HepG2 (cell line): ENCODE data around the gene CAT. TPM values are rescaled to one million over a fixed set of nuclear protein-coding genes. Genes with fewer than 3 reads are reported as not detected.

Experiments
- ATM ChIP-seq: fragments of 450-650 bp; IDR thresholded peaks from 2 replicates; pipeline ENCODE4 v1.7.1; 2017; ENCODE audit warnings: mild to moderate bottlenecking, borderline replicate concordance
- CEBPG ChIP-seq: IDR thresholded peaks from 2 replicates; pipeline ENCODE4 v1.6.1; 2016
- GABPB1 ChIP-seq: IDR thresholded peaks from 2 replicates; pipeline ENCODE4 v1.6.1; 2016; ENCODE audit warnings: mild to moderate bottlenecking, missing genetic modification reagents, moderate library complexity, missing compliant biosample characterization
- KAT7 ChIP-seq: IDR thresholded peaks from 2 replicates; pipeline ENCODE4 v1.6.1; 2018; ENCODE audit warnings: borderline replicate concordance, missing compliant biosample characterization
- NCOA2 ChIP-seq: sonication (generic); formaldehyde crosslinking; IDR thresholded peaks from 2 replicates; pipeline ENCODE4 v1.8.0; 2022; ENCODE audit warnings: inconsistent platforms
- PRMT3 ChIP-seq: sonication (generic); formaldehyde crosslinking; IDR thresholded peaks from 2 replicates; pipeline ENCODE4 v1.8.1; 2022; ENCODE audit warnings: low read depth, mild to moderate bottlenecking, moderate library complexity, missing genetic modification reagents, borderline replicate concordance
- SMARCE1 ChIP-seq: fragments of 450-650 bp; IDR thresholded peaks from 2 replicates; pipeline ENCODE4 v1.6.1; 2017; ENCODE audit warnings: borderline replicate concordance
- SP5 ChIP-seq: IDR thresholded peaks from 2 replicates; pipeline ENCODE4 v1.6.1; 2016; ENCODE audit warnings: low read depth, borderline replicate concordance
- ZFP90 ChIP-seq: sonication (generic); formaldehyde crosslinking; IDR thresholded peaks from 2 replicates; pipeline ENCODE4 v1.8.0; 2022; ENCODE audit warnings: missing genetic modification reagents, mild to moderate bottlenecking, inconsistent platforms, borderline replicate concordance
- ZNF33B ChIP-seq: sonication (generic); formaldehyde crosslinking; IDR thresholded peaks from 2 replicates; pipeline ENCODE4 v1.5.1; 2020; ENCODE audit warnings: mild to moderate bottlenecking, missing genetic modification reagents
- ZNF430 ChIP-seq: sonication (generic); formaldehyde crosslinking; IDR thresholded peaks from 2 replicates; pipeline ENCODE4 v1.9.0; 2021; ENCODE audit warnings: mild to moderate bottlenecking, missing genetic modification reagents
- ZNF543 ChIP-seq: sonication (generic); formaldehyde crosslinking; IDR thresholded peaks from 2 replicates; pipeline ENCODE4 v1.4.0; 2020; ENCODE audit warnings: mild to moderate bottlenecking, missing genetic modification reagents
- ZNF792 ChIP-seq: IDR thresholded peaks from 2 replicates; pipeline ENCODE4 v1.6.1; 2016
- ZSCAN30 ChIP-seq: sonication (generic); formaldehyde crosslinking; IDR thresholded peaks from 2 replicates; pipeline ENCODE4 v1.5.0; 2020; ENCODE audit warnings: mild to moderate bottlenecking, missing genetic modification reagents
- polyA plus RNA-seq, 8 experiments: library from polyadenylated mRNA; depleted of rRNA in 3 of 8; stranded (reverse) in 7 of 8; unstranded in 1 of 8; fragments of >200 nt; fragmentation: Illumina TruSeq in 4 of 8; extraction: Trizol in 4 of 8; gene quantifications; 2 replicates each; pipeline versions ENCODE4 v1.2.1 to v1.2.3, GENCODE V29; 2011 to 2016; ENCODE audit warnings: low read depth in 4 of 8, missing spikeins in 1 of 8, mixed read lengths in 1 of 8; ENCODE audit not compliant: insufficient read depth in 1 of 8
- total RNA-seq, 5 experiments: library from RNA; depleted of rRNA; stranded (reverse); fragments of >200 nt; fragmentation: Illumina TruSeq; extraction: Trizol; gene quantifications; 2 replicates each; pipeline ENCODE4 v1.2.3, GENCODE V29; 2016; ENCODE audit warnings: low read depth in 1 of 5
- TF ChIP-seq, protein P1 (sequence below): sonication (generic); formaldehyde crosslinking; conservative IDR thresholded peaks from 2 replicates; pipeline ENCODE4 v1.4.0; 2020; ENCODE audit warnings: mild to moderate bottlenecking, missing genetic modification reagents, moderate library complexity
- TF ChIP-seq, protein P2 (sequence below): IDR thresholded peaks from 2 replicates; pipeline ENCODE4 v1.6.1; 2016
- TF ChIP-seq, protein P3 (sequence below): sonication (generic); formaldehyde crosslinking; IDR thresholded peaks from 2 replicates; pipeline ENCODE4 v1.4.0; 2020; ENCODE audit warnings: missing genetic modification reagents

Gene CAT
- total and polyA plus RNA-seq, 2 of the 13 experiments (the other 11 are each of a cell fraction or from before 2014, with no cell fraction given), result 107 to 136 TPM

GRCh38 chr11:34438529-34439507 is at the start of gene CAT (continued):
- TF ChIP-seq ATM (no peak), ZNF430 (CRISPR knock-in tag) (peak; percentile 73), ZSCAN30 (CRISPR knock-in tag) (no peak), CEBPG (CRISPR knock-in tag) (peak; percentile 29; the same call in 1 of the 2 replicates), ZNF33B (CRISPR knock-in tag) (peak; percentile 84), ZNF792 (no peak), SMARCE1 (no peak), KAT7 (CRISPR knock-in tag) (peak; percentile 70; the same call in 1 of the 2 replicates), NCOA2 (CRISPR knock-in tag) (no peak), PRMT3 (CRISPR knock-in tag) (no peak), ZNF543 (peak; percentile 70; the same call in 1 of the 2 replicates), ZFP90 (peak; percentile 52; the same call in 1 of the 2 replicates), SP5 (CRISPR knock-in tag) (no peak), GABPB1 (CRISPR knock-in tag) (peak; percentile 70; the same call in 1 of the 2 replicates)
- TF ChIP-seq, protein P1, sequence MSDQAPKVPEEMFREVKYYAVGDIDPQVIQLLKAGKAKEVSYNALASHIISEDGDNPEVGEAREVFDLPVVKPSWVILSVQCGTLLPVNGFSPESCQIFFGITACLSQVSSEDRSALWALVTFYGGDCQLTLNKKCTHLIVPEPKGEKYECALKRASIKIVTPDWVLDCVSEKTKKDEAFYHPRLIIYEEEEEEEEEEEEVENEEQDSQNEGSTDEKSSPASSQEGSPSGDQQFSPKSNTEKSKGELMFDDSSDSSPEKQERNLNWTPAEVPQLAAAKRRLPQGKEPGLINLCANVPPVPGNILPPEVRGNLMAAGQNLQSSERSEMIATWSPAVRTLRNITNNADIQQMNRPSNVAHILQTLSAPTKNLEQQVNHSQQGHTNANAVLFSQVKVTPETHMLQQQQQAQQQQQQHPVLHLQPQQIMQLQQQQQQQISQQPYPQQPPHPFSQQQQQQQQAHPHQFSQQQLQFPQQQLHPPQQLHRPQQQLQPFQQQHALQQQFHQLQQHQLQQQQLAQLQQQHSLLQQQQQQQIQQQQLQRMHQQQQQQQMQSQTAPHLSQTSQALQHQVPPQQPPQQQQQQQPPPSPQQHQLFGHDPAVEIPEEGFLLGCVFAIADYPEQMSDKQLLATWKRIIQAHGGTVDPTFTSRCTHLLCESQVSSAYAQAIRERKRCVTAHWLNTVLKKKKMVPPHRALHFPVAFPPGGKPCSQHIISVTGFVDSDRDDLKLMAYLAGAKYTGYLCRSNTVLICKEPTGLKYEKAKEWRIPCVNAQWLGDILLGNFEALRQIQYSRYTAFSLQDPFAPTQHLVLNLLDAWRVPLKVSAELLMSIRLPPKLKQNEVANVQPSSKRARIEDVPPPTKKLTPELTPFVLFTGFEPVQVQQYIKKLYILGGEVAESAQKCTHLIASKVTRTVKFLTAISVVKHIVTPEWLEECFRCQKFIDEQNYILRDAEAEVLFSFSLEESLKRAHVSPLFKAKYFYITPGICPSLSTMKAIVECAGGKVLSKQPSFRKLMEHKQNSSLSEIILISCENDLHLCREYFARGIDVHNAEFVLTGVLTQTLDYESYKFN, result no peak; the same call in 1 of the 2 replicates
- TF ChIP-seq, protein P2, sequence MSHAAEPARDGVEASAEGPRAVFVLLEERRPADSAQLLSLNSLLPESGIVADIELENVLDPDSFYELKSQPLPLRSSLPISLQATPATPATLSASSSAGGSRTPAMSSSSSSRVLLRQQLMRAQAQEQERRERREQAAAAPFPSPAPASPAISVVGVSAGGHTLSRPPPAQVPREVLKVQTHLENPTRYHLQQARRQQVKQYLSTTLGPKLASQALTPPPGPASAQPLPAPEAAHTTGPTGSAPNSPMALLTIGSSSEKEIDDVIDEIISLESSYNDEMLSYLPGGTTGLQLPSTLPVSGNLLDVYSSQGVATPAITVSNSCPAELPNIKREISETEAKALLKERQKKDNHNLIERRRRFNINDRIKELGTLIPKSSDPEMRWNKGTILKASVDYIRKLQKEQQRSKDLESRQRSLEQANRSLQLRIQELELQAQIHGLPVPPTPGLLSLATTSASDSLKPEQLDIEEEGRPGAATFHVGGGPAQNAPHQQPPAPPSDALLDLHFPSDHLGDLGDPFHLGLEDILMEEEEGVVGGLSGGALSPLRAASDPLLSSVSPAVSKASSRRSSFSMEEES, result no peak; the same call in 1 of the 2 replicates
- TF ChIP-seq, protein P3, sequence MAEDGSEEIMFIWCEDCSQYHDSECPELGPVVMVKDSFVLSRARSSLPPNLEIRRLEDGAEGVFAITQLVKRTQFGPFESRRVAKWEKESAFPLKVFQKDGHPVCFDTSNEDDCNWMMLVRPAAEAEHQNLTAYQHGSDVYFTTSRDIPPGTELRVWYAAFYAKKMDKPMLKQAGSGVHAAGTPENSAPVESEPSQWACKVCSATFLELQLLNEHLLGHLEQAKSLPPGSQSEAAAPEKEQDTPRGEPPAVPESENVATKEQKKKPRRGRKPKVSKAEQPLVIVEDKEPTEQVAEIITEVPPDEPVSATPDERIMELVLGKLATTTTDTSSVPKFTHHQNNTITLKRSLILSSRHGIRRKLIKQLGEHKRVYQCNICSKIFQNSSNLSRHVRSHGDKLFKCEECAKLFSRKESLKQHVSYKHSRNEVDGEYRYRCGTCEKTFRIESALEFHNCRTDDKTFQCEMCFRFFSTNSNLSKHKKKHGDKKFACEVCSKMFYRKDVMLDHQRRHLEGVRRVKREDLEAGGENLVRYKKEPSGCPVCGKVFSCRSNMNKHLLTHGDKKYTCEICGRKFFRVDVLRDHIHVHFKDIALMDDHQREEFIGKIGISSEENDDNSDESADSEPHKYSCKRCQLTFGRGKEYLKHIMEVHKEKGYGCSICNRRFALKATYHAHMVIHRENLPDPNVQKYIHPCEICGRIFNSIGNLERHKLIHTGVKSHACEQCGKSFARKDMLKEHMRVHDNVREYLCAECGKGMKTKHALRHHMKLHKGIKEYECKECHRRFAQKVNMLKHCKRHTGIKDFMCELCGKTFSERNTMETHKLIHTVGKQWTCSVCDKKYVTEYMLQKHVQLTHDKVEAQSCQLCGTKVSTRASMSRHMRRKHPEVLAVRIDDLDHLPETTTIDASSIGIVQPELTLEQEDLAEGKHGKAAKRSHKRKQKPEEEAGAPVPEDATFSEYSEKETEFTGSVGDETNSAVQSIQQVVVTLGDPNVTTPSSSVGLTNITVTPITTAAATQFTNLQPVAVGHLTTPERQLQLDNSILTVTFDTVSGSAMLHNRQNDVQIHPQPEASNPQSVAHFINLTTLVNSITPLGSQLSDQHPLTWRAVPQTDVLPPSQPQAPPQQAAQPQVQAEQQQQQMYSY (CRISPR knock-in tag), result 0 out of 2 replicates have a peak, but pooled peaks have one; percentile 28
